IMR-90 (cell line): Measurements from ENCODE around the gene MAGI2. TPM values are rescaled to one million over a fixed set of nuclear protein-coding genes. Genes with fewer than 3 reads are reported as not detected.

ENCODE experiments used
- ATAC-seq: fragments of 200-7000 bp; cut with Tn5 transposase; 2 replicates; pipeline ENCODE4 v1.9.1; 2020; ENCODE audit warnings: low read depth, mild to moderate bottlenecking, moderate library complexity
- BruUV-seq: library from RNA; stranded (reverse); fragments of 400-500 nt; replicated peaks from 2 replicates; lab custom pipeline; 2021; lab: Mats Ljungman, UMichigan
- CTCF ChIA-PET: fragments of 300-600 bp; formaldehyde crosslinking; extraction: SDS; loops from one replicate; lab custom pipeline; 2021; ENCODE audit warnings: antibody characterized with exemption; lab: Yijun Ruan, JAX
- POLR2A ChIA-PET: fragments of 300-600 bp; sonication (Branson Sonifier 250); formaldehyde crosslinking; loops from one replicate; lab custom pipeline; 2022; ENCODE audit warnings: antibody characterized with exemption; ENCODE audit not compliant: unreplicated experiment; lab: Charles Lee
- DNase-seq: peaks from one replicate; pipeline ENCODE4 v3.0.0; 2013
- H2AFZ ChIP-seq: replicated peaks from 2 replicates; pipeline ENCODE3; 2013; ENCODE audit warnings: low read length, mild to moderate bottlenecking; ENCODE audit not compliant: poor library complexity
- H2AK5ac ChIP-seq: 2 replicates; pipeline ENCODE4 v1.6.1; 2013; ENCODE audit warnings: low read depth, low read length, inconsistent platforms
- H2AK9ac ChIP-seq: replicated peaks from 2 replicates; pipeline ENCODE3; 2013; ENCODE audit warnings: mild to moderate bottlenecking, low read depth, low read length, moderate library complexity; ENCODE audit not compliant: poor library complexity
- H2BK120ac ChIP-seq: 2 replicates; pipeline ENCODE4 v1.6.1; 2013; ENCODE audit warnings: low read depth, low read length, inconsistent platforms
- H2BK15ac ChIP-seq: 3 replicates; pipeline ENCODE4 v1.6.1; 2013; ENCODE audit warnings: low read depth, low read length, inconsistent platforms
- H2BK20ac ChIP-seq: 2 replicates; pipeline ENCODE4 v1.6.1; 2013; ENCODE audit warnings: low read depth, mild to moderate bottlenecking, inconsistent platforms, low read length, moderate library complexity
- H2BK5ac ChIP-seq: 2 replicates; pipeline ENCODE4 v1.6.1; 2013; ENCODE audit warnings: mild to moderate bottlenecking, low read depth, low read length, inconsistent platforms; ENCODE audit not compliant: poor library complexity, severe bottlenecking
- H3K14ac ChIP-seq: replicated peaks from 2 replicates; pipeline ENCODE4 v1.6.1; 2013; ENCODE audit warnings: low read depth, low read length, inconsistent platforms
- H3K18ac ChIP-seq: 2 replicates; pipeline ENCODE4 v1.6.1; 2013; ENCODE audit warnings: low read depth, low read length, control low read depth
- H3K23ac ChIP-seq: 2 replicates; pipeline ENCODE4 v1.6.1; 2013; ENCODE audit warnings: low read depth, low read length, inconsistent platforms
- H3K27ac ChIP-seq: 2 replicates; pipeline ENCODE4 v1.5.1; 2013; ENCODE audit warnings: mild to moderate bottlenecking, control low read depth, low read length; ENCODE audit not compliant: insufficient read depth
- H3K27me3 ChIP-seq: 2 replicates; pipeline ENCODE4 v1.6.1; 2013; ENCODE audit warnings: low read length; ENCODE audit not compliant: control insufficient read depth, insufficient read depth
- H3K36me3 ChIP-seq: 2 replicates; pipeline ENCODE4 v1.6.1; 2013; ENCODE audit warnings: low read length, mixed read lengths; ENCODE audit not compliant: control insufficient read depth, insufficient read depth
- H3K4ac ChIP-seq: 2 replicates; pipeline ENCODE4 v1.6.1; 2013; ENCODE audit warnings: low read depth, low read length, inconsistent platforms
- H3K4me1 ChIP-seq: 2 replicates; pipeline ENCODE4 v1.6.1; 2013; ENCODE audit warnings: low read length, mixed read lengths; ENCODE audit not compliant: control insufficient read depth, insufficient read depth
- H3K4me2 ChIP-seq: 2 replicates; pipeline ENCODE4 v1.6.1; 2013; ENCODE audit warnings: low read depth, mild to moderate bottlenecking, control low read depth, low read length, moderate library complexity
- H3K4me3 ChIP-seq: 2 replicates; pipeline ENCODE4 v1.5.1; 2013; ENCODE audit warnings: low read depth, mild to moderate bottlenecking, control low read depth, low read length, moderate library complexity; ENCODE audit not compliant: insufficient read depth
- H3K56ac ChIP-seq: 2 replicates; pipeline ENCODE4 v1.6.1; 2013; ENCODE audit warnings: low read length, inconsistent platforms; ENCODE audit not compliant: insufficient read depth; ENCODE audit errors: extremely low read depth
- H3K79me1 ChIP-seq, 2 experiments: 2 replicates each; pipeline ENCODE4 v1.6.1; 2013; ENCODE audit warnings: low read length in 2 of 2, inconsistent platforms in 1 of 2, low read depth in 1 of 2
- H3K9ac ChIP-seq: 2 replicates; pipeline ENCODE4 v1.6.1; 2013; ENCODE audit warnings: low read depth, low read length, control low read depth
- H3K9me1 ChIP-seq: 2 replicates; pipeline ENCODE4 v1.6.1; 2013; ENCODE audit warnings: low read length, inconsistent platforms; ENCODE audit not compliant: insufficient read depth
- H3K9me3 ChIP-seq: 2 replicates; pipeline ENCODE4 v1.6.1; 2013; ENCODE audit warnings: low read length; ENCODE audit not compliant: control insufficient read depth, insufficient read depth
- H4K20me1 ChIP-seq: 2 replicates; pipeline ENCODE4 v1.6.1; 2013; ENCODE audit warnings: low read length, inconsistent platforms; ENCODE audit not compliant: insufficient read depth
- H4K5ac ChIP-seq: 2 replicates; pipeline ENCODE4 v1.6.1; 2013; ENCODE audit warnings: mild to moderate bottlenecking, low read depth, low read length, control low read depth
- H4K8ac ChIP-seq, 2 experiments: 2 replicates each; pipeline ENCODE4 v1.6.1; 2013; ENCODE audit warnings: low read depth in 2 of 2, low read length in 2 of 2, control low read depth in 1 of 2, inconsistent platforms in 1 of 2
- H4K91ac ChIP-seq: 2 replicates; pipeline ENCODE4 v1.6.1; 2013; ENCODE audit warnings: low read depth, low read length, inconsistent platforms; ENCODE audit not compliant: insufficient read depth
- BHLHE40 ChIP-seq: fragments of 150-350 bp; IDR thresholded peaks from 2 replicates; pipeline ENCODE4 v1.6.1; 2016; ENCODE audit warnings: mild to moderate bottlenecking, low read depth, low read length
- CEBPB ChIP-seq: IDR thresholded peaks from 2 replicates; pipeline ENCODE4 v1.6.1; 2012; ENCODE audit warnings: low read depth, low read length, improper control_type of control experiment
- CTCF ChIP-seq: conservative IDR thresholded peaks from 2 replicates; pipeline ENCODE4 v1.5.1; 2012; ENCODE audit warnings: mild to moderate bottlenecking, low read depth, low read length, improper control_type of control experiment
- FOS ChIP-seq: fragments of 150-350 bp; IDR thresholded peaks from 2 replicates; pipeline ENCODE4 v1.6.1; 2016; ENCODE audit warnings: low read depth, low read length
- MAFK ChIP-seq: IDR thresholded peaks from 2 replicates; pipeline ENCODE4 v1.6.1; 2012; ENCODE audit warnings: low read depth, low read length, improper control_type of control experiment
- MAZ ChIP-seq: IDR thresholded peaks from 2 replicates; pipeline ENCODE4 v1.6.1; 2012; ENCODE audit warnings: low read depth, mild to moderate bottlenecking, low read length, improper control_type of control experiment, moderate library complexity, borderline replicate concordance
- MXI1 ChIP-seq: IDR thresholded peaks from 2 replicates; pipeline ENCODE4 v1.6.1; 2012; ENCODE audit warnings: low read depth, mild to moderate bottlenecking, low read length, moderate library complexity, borderline replicate concordance
- NFE2L2 ChIP-seq: fragments of 150-350 bp; IDR thresholded peaks from 2 replicates; pipeline ENCODE4 v1.6.1; 2016; ENCODE audit warnings: low read depth, mild to moderate bottlenecking, low read length
- POLR2A ChIP-seq: IDR thresholded peaks from 2 replicates; pipeline ENCODE4 v1.6.1; 2012; ENCODE audit warnings: mild to moderate bottlenecking, low read depth, low read length
- RCOR1 ChIP-seq: IDR thresholded peaks from 2 replicates; pipeline ENCODE4 v1.6.1; 2012; ENCODE audit warnings: mild to moderate bottlenecking, low read length, improper control_type of control experiment; ENCODE audit not compliant: insufficient replicate concordance
- RFX5 ChIP-seq: IDR thresholded peaks from 2 replicates; pipeline ENCODE4 v1.8.0; 2012; ENCODE audit warnings: low read depth, mild to moderate bottlenecking, low read length, moderate library complexity
- SMC3 ChIP-seq: fragments of 150-350 bp; IDR thresholded peaks from 2 replicates; pipeline ENCODE4 v1.6.1; 2016; ENCODE audit warnings: low read depth, mild to moderate bottlenecking, antibody characterized with exemption, low read length, moderate library complexity
- USF2 ChIP-seq: fragments of 150-350 bp; IDR thresholded peaks from 2 replicates; pipeline ENCODE4 v1.6.1; 2017; ENCODE audit warnings: mild to moderate bottlenecking, antibody characterized with exemption, low read length, low read depth
- WGBS, 2 experiments: methylation state at CpG; one replicate each; pipeline versions ENCODE4 v1.1.5 to v1.1.7; 2013; ENCODE audit warnings: missing lambda C conversion rate in 2 of 2; ENCODE audit not compliant: insufficient read length in 1 of 2; ENCODE audit errors: extremely low coverage in 2 of 2; 5-methylcytosine and 5-hydroxymethylcytosine counted together
- dilution Hi-C: fragments of 300-500 bp; cut with HindIII; formaldehyde crosslinking; loops from one replicate; pipeline ENCODE4 v1.14.3; 2018; ENCODE audit warnings: low sequenced_read_pairs; ENCODE audit not compliant: unreplicated experiment
- in situ Hi-C: fragments of 300-500 bp; cut with MboI; formaldehyde crosslinking; loops from 3 replicates; pipeline ENCODE4 v1.14.3; 2019; ENCODE audit warnings: low sequenced_read_pairs, inconsistent platforms, mixed read lengths
- intact Hi-C: fragments of 100-400 bp; cut with micrococcal nuclease; formaldehyde crosslinking; loops from 2 replicates; pipeline ENCODE4 v1.10.0; 2022
- polyA plus RNA-seq, 3 experiments: library from polyadenylated mRNA; depleted of rRNA; stranded (reverse); fragments of >200 nt; gene quantifications; 2 replicates each; pipeline ENCODE4 v1.2.3, GENCODE V29; 2012; ENCODE audit warnings: low replicate concordance in 1 of 3
- total RNA-seq: library from RNA; depleted of rRNA; stranded (reverse); fragments of >200 nt; gene quantifications from 2 replicates; pipeline ENCODE4 v1.2.3, GENCODE V29; 2012

The MAGI2 gene
- total and polyA plus RNA-seq, 2 of the 4 experiments (the other 2 are of a cell fraction) = 2.5 to 17.9 TPM

DNA sequence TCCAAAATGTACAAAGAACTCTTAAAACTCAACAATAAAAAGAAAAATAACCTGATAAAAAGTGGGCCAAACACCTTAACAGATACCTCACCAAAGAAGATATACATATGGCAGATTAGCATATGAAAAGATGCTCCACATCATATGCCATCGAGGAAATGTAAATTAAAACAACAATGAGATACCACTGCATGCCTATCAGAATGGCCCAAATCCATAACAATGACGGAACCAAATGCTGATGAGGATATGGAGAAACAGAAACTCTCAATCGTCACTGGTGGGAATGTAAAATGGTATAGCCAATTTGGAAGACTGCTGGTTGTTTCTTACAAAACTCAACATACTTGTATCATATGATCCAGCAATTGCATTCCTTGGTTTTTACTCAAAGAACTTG lies 1335.0 kb downstream of the MAGI2 start:
- ATAC-seq = no peak
- Histone ChIP-seq H4K8ac (no peak overlapping the region), H2AK5ac (no peak overlapping the region), H2BK5ac (no peak overlapping the region), H2BK20ac (no peak overlapping the region), H3K36me3 (no peaks in the 10 kb centered on the region), H2BK15ac (no peak overlapping the region), H3K4ac (no peak overlapping the region), H2AK9ac (no peak overlapping the region), H3K18ac (no peak overlapping the region), H2AFZ (no peak overlapping the region), H4K20me1 (no peaks in the 10 kb centered on the region), H3K4me1 (0 out of 2 replicates have a peak, but pooled peaks cover 2% of the 10 kb centered on the region), H3K79me1 (no peaks in the 10 kb centered on the region), H4K91ac (no peak overlapping the region), H3K4me3 (no peak overlapping the region), H3K9ac (no peak overlapping the region), H3K27me3 (no peaks in the 10 kb centered on the region), H3K14ac (no peak overlapping the region), H3K27ac (no peak overlapping the region), H3K4me2 (no peak overlapping the region), H3K9me1 (peaks cover 6% of the 10 kb centered on the region; the same call in 1 of the 2 replicates), H3K23ac (no peak overlapping the region), H3K9me3 (no peaks in the 10 kb centered on the region), H3K56ac (no peak overlapping the region), H4K5ac (no peak overlapping the region), H2BK120ac (no peak overlapping the region)
- in situ Hi-C loops = no loop called here
- ChIA-PET POLR2A (no interaction called here), CTCF (no interaction called here)
- no TSS peak for BruUV-seq
- intact Hi-C loops = no loop called here
- no peak for DNase-seq
- dilution Hi-C loops = no loop called here
- no peak for TF ChIP-seq POLR2A
- no peak for TF ChIP-seq MAZ
- no peak for TF ChIP-seq CTCF
- no peak for TF ChIP-seq USF2
- TF ChIP-seq MAFK = no peak
- TF ChIP-seq CEBPB = no peak
- no peak for TF ChIP-seq SMC3
- TF ChIP-seq BHLHE40 = no peak
- no peak for TF ChIP-seq RCOR1
- no peak for TF ChIP-seq RFX5
- TF ChIP-seq MXI1 = no peak
- no peak for TF ChIP-seq NFE2L2
- no peak for TF ChIP-seq FOS
- no CpG with 5 or more reads among the region's 3 CpGs for WGBS, 2 experiments
